SK-N-SH (cell line): ENCODE measurements around the gene LRIG1. TPM values are rescaled to one million over a fixed set of nuclear protein-coding genes. Genes with fewer than 3 reads are reported as not detected.

Experiments
- CTCF ChIA-PET: fragments of 300-600, 350-600 bp; formaldehyde crosslinking; extraction: SDS; loops from one replicate; lab custom pipeline; 2021; lab: Yijun Ruan, JAX
- POLR2A ChIA-PET: fragments of 350-600 bp; sonication (Branson Sonifier 250); formaldehyde crosslinking; extraction: SDS; loops from one replicate; lab custom pipeline; 2020; ENCODE audit warnings: antibody characterized with exemption, inconsistent platforms; lab: Yijun Ruan, JAX
- DNase-seq: peaks from one replicate; pipeline ENCODE4 v3.0.0; 2012
- H2AFZ ChIP-seq: fragments of 200-600 bp; sonication (generic); 2 replicates; pipeline ENCODE4 v1.8.1; 2016; ENCODE audit warnings: antibody characterized with exemption, mild to moderate bottlenecking, low read depth
- H3F3A ChIP-seq: fragments of 200-600 bp; sonication (generic); replicated peaks from 2 replicates; pipeline ENCODE3; 2016; ENCODE audit warnings: antibody characterized with exemption, mild to moderate bottlenecking; ENCODE audit not compliant: insufficient read depth
- H3K27ac ChIP-seq, 2 experiments: fragments of 200-500 bp in 1 of 2; fragments of 200-600 bp in 1 of 2; sonication (Bioruptor generic) in 1 of 2; sonication (generic), shearing (Covaris generic) in 1 of 2; 2 replicates each; pipeline versions ENCODE4 v1.5.1 to v1.6.1; 2014 to 2016; ENCODE audit warnings: low read depth in 2 of 2, inconsistent platforms in 1 of 2, low read length in 1 of 2, mild to moderate bottlenecking in 1 of 2, mixed read lengths in 1 of 2
- H3K27me3 ChIP-seq: fragments of 200-600 bp; sonication (generic), shearing (Covaris generic); 2 replicates; pipeline ENCODE4 v1.6.1; 2016; ENCODE audit warnings: mixed run types; ENCODE audit not compliant: insufficient read depth
- H3K36me3 ChIP-seq, 2 experiments: fragments of 200-500 bp in 1 of 2; fragments of 200-600 bp in 1 of 2; sonication (Bioruptor generic) in 1 of 2; sonication (generic) in 1 of 2; replicated peaks in 1 of 2; 2 replicates each; pipeline versions ENCODE3 to v1.5.1; 2014 to 2016; ENCODE audit warnings: low read length in 1 of 2, mild to moderate bottlenecking in 1 of 2; ENCODE audit not compliant: insufficient read depth in 2 of 2, control insufficient read depth in 1 of 2
- H3K4me1 ChIP-seq, 2 experiments: fragments of 200-500 bp in 1 of 2; fragments of 200-600 bp in 1 of 2; sonication (Bioruptor generic) in 1 of 2; sonication (generic), shearing (Covaris generic) in 1 of 2; 2 replicates each; pipeline versions ENCODE4 v1.5.1 to v1.6.1; 2014 to 2016; ENCODE audit warnings: low read depth in 1 of 2, low read length in 1 of 2, mixed run types in 1 of 2; ENCODE audit not compliant: insufficient read depth in 2 of 2, control insufficient read depth in 1 of 2
- H3K4me2 ChIP-seq: fragments of 200-600 bp; sonication (generic), shearing (Covaris generic); 2 replicates; pipeline ENCODE4 v1.6.1; 2017; ENCODE audit warnings: mixed run types
- H3K4me3 ChIP-seq, 2 experiments: fragments of 200-500 bp in 1 of 2; fragments of 200-600 bp in 1 of 2; sonication (Bioruptor generic) in 1 of 2; sonication (generic), shearing (Covaris generic) in 1 of 2; 2 replicates each; pipeline versions ENCODE4 v1.5.1 to v1.8.1; 2014 to 2016; ENCODE audit warnings: low read depth in 2 of 2, inconsistent platforms in 1 of 2, low read length in 1 of 2, mild to moderate bottlenecking in 1 of 2, mixed read lengths in 1 of 2, moderate library complexity in 1 of 2
- H3K79me2 ChIP-seq: fragments of 200-600 bp; sonication (generic); 2 replicates; pipeline ENCODE4 v1.8.1; 2017; ENCODE audit warnings: mild to moderate bottlenecking; ENCODE audit not compliant: insufficient read depth
- H3K9ac ChIP-seq: fragments of 200-600 bp; sonication (generic); 2 replicates; pipeline ENCODE4 v1.6.1; 2017; ENCODE audit warnings: mixed run types
- H3K9me2 ChIP-seq: fragments of 200-600 bp; sonication (generic); 2 replicates; pipeline ENCODE4 v1.6.1; 2017; ENCODE audit warnings: mixed run types
- H3K9me3 ChIP-seq: fragments of 200-600 bp; sonication (generic); 2 replicates; pipeline ENCODE4 v1.6.1; 2017; ENCODE audit warnings: mixed run types, mild to moderate bottlenecking, moderate library complexity
- H4K20me1 ChIP-seq: fragments of 200-600 bp; sonication (generic); 2 replicates; pipeline ENCODE4 v1.6.1; 2017; ENCODE audit warnings: mild to moderate bottlenecking, mixed run types; ENCODE audit not compliant: insufficient read depth
- EZH2phosphoT487 ChIP-seq: fragments of 200-600 bp; sonication (generic); IDR thresholded peaks from 2 replicates; pipeline ENCODE4 v1.6.1; 2017; ENCODE audit warnings: low read depth, mixed run types, mild to moderate bottlenecking, antibody characterized with exemption, moderate library complexity, borderline replicate concordance
- FOXJ3 ChIP-seq: sonication (generic); formaldehyde crosslinking; IDR thresholded peaks from 2 replicates; pipeline ENCODE4 v1.5.1; 2020; ENCODE audit warnings: mild to moderate bottlenecking, missing genetic modification reagents
- GATA2 ChIP-seq: sonication (generic); formaldehyde crosslinking; IDR thresholded peaks from 2 replicates; pipeline ENCODE4 v1.5.0; 2020; ENCODE audit warnings: mild to moderate bottlenecking, missing genetic modification reagents
- IRF3 ChIP-seq: fragments of 150-350 bp; IDR thresholded peaks from 2 replicates; pipeline ENCODE4 v1.6.1; 2016; ENCODE audit warnings: mild to moderate bottlenecking, low read depth, low read length
- MAX ChIP-seq: IDR thresholded peaks from 2 replicates; pipeline ENCODE4 v1.4.0; 2012; ENCODE audit warnings: low read depth
- MEF2A ChIP-seq: IDR thresholded peaks from 2 replicates; pipeline ENCODE4 v1.4.0; 2012; ENCODE audit warnings: low read depth, borderline replicate concordance
- MXI1 ChIP-seq: IDR thresholded peaks from 2 replicates; pipeline ENCODE4 v1.6.1; 2012; ENCODE audit warnings: mild to moderate bottlenecking, low read depth, low read length, improper control_type of control experiment
- NFIC ChIP-seq: IDR thresholded peaks from 2 replicates; pipeline ENCODE4 v1.4.0; 2012; ENCODE audit warnings: borderline replicate concordance
- POLR2AphosphoS5 ChIP-seq: IDR thresholded peaks from 2 replicates; pipeline ENCODE4 v1.6.1; 2012; ENCODE audit warnings: low read depth, low read length
- RAD21 ChIP-seq: IDR thresholded peaks from 2 replicates; pipeline ENCODE4 v1.6.1; 2012; ENCODE audit warnings: mild to moderate bottlenecking, low read length
- RCOR1 ChIP-seq: fragments of 150-350 bp; IDR thresholded peaks from 2 replicates; pipeline ENCODE4 v1.6.1; 2017; ENCODE audit warnings: antibody characterized with exemption, low read length
- REST ChIP-seq: IDR thresholded peaks from 2 replicates; pipeline ENCODE4 v1.6.1; 2012; ENCODE audit warnings: mild to moderate bottlenecking, low read depth, low read length, moderate library complexity
- SIN3A ChIP-seq: IDR thresholded peaks from 2 replicates; pipeline ENCODE4 v1.6.1; 2012; ENCODE audit warnings: low read depth, mild to moderate bottlenecking, low read length, moderate library complexity, borderline replicate concordance
- SMC3 ChIP-seq: IDR thresholded peaks from 2 replicates; pipeline ENCODE4 v1.6.1; 2012; ENCODE audit warnings: low read depth, low read length, improper control_type of control experiment
- TCF12 ChIP-seq: IDR thresholded peaks from 2 replicates; pipeline ENCODE4 v1.4.0; 2012
- TEAD4 ChIP-seq: IDR thresholded peaks from 2 replicates; pipeline ENCODE4 v1.4.0; 2012; ENCODE audit warnings: mild to moderate bottlenecking, borderline replicate concordance; ENCODE audit not compliant: insufficient read depth
- USF2 ChIP-seq: fragments of 150-350 bp; IDR thresholded peaks from 2 replicates; pipeline ENCODE4 v1.6.1; 2017; ENCODE audit warnings: antibody characterized with exemption, low read length, low read depth, borderline replicate concordance
- WGBS: methylation state at CpG from one replicate; pipeline ENCODE4 v1.1.6; 2017; ENCODE audit warnings: low lambda C conversion rate; 5-methylcytosine and 5-hydroxymethylcytosine counted together
- polyA plus RNA-seq, 3 experiments: library from polyadenylated mRNA; depleted of rRNA; stranded (reverse); fragments of >200 nt; gene quantifications; 2 replicates each; pipeline ENCODE4 v1.2.3, GENCODE V29; 2012

LRIG1 gene
- polyA plus RNA-seq, 1 of the 3 experiments (the other 2 are of a cell fraction) = 1.7 TPM

DNA sequence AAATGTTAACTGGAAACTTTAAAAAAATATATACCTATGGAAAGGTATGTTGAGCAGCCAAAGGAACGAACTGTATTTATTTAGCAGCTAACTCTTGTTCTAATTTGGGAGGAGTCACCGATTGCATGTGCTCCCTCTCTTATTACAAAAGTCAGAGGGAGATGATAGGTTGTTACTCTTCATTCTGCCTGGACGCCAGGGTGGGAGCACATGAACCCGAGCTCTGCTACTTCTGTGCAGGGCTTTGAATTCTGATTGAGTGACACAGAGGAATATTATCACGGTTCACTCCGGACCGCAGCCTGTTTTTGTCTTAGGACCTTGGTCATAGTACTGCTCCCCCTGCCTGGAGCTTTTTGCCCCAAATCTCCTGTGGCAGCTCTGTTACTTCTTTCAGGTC, 36.9 kb upstream of the LRIG1 start:
- H2AFZ ChIP-seq = no peak overlapping the region; the same call in 1 of the 2 replicates
- DNase-seq = no peak
- POLR2A ChIA-PET = no interaction called here
- H3K9me3 ChIP-seq = no peaks in the 10 kb centered on the region
- CTCF ChIA-PET = no interaction called here
- no peaks in the 10 kb centered on the region for H3K9me2 ChIP-seq
- H3K36me3 ChIP-seq = no peaks in the 10 kb centered on the region
- H3K27me3 ChIP-seq = no peaks in the 10 kb centered on the region
- H3K4me2 ChIP-seq = no peak overlapping the region
- no peak overlapping the region for H3K9ac ChIP-seq
- no peaks in the 10 kb centered on the region for H4K20me1 ChIP-seq
- no peaks in the 10 kb centered on the region for H3F3A ChIP-seq
- H3K79me2 ChIP-seq = no peaks in the 10 kb centered on the region
- no peak overlapping the region for H3K4me3 ChIP-seq
- no peak overlapping the region for H3K27ac ChIP-seq
- no peaks in the 10 kb centered on the region for H3K4me1 ChIP-seq
- TF ChIP-seq NFIC (no peak), SIN3A (no peak)
- WGBS = 63% methylated on average over 7 of the region's 7 CpGs

GRCh38 chr3:66536791-66537190, 36.0 kb upstream of the LRIG1 start:
- POLR2A ChIA-PET = no interaction called here
- H3K27ac ChIP-seq = no peak overlapping the region
- H4K20me1 ChIP-seq = no peaks in the 10 kb centered on the region
- CTCF ChIA-PET = no interaction called here
- H2AFZ ChIP-seq = no peak overlapping the region
- H3K36me3 ChIP-seq = no peaks in the 10 kb centered on the region
- DNase-seq = no peak
- no peaks in the 10 kb centered on the region for H3K27me3 ChIP-seq
- 76% methylated on average over 2 of the region's 2 CpGs for WGBS
- H3K4me1 ChIP-seq = no peaks in the 10 kb centered on the region
- H3K4me3 ChIP-seq = no peak overlapping the region
- no peak overlapping the region for H3K4me2 ChIP-seq
- no peaks in the 10 kb centered on the region for H3K9me3 ChIP-seq
- no peaks in the 10 kb centered on the region for H3K79me2 ChIP-seq
- TF ChIP-seq MAX = no peak
- TF ChIP-seq NFIC = no peak
- no peaks in the 10 kb centered on the region for H3K9me2 ChIP-seq
- H3F3A ChIP-seq = no peaks in the 10 kb centered on the region
- no peak overlapping the region for H3K9ac ChIP-seq

DNA sequence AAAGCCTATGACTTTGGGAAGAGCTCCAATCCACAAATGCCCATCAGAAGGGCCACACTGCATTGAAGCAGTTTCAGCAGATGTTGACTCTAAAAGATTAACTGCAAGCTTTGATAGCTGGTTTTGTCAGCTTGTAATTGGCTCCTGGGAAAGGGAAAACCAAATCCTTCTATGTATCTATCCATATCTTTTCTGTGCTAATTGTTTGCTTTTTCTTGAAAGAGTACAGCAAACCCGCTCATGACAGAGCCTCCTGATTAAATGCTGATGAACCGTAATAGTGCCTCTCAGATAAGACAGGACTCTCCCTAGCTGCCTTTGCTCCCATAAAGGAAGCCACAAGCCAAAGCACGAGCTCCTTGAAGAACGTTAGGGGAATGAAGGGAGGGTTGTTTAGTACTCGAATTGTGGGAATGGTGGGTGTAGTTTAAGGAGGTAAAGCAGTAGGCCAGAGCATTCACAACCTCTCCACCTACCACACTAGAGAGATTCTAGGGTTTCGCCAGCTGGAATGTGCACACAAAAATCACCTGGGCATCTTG, 33.6 kb upstream of the LRIG1 start:
- Histone ChIP-seq H2AFZ (no peak overlapping the region), H3K79me2 (no peaks in the 10 kb centered on the region), H3K36me3 (no peaks in the 10 kb centered on the region), H3F3A (no peaks in the 10 kb centered on the region), H3K9ac (no peak overlapping the region), H3K4me2 (no peak overlapping the region), H3K27ac (no peak overlapping the region), H3K27me3 (no peaks in the 10 kb centered on the region), H3K4me1 (no peaks in the 10 kb centered on the region), H3K9me3 (no peaks in the 10 kb centered on the region), H3K4me3 (no peak overlapping the region), H4K20me1 (no peaks in the 10 kb centered on the region), H3K9me2 (no peaks in the 10 kb centered on the region)
- no peak for DNase-seq
- POLR2A ChIA-PET = no interaction called here
- 55% methylated on average over 6 of the region's 6 CpGs for WGBS
- CTCF ChIA-PET = no interaction called here
- TF ChIP-seq SIN3A (no peak), EZH2phosphoT487 (no peak), MEF2A (no peak), POLR2AphosphoS5 (no peak), GATA2 (CRISPR knock-in tag) (no peak), RAD21 (no peak), REST (no peak), TCF12 (no peak), FOXJ3 (CRISPR knock-in tag) (no peak), IRF3 (no peak), MXI1 (no peak), SMC3 (no peak), RCOR1 (no peak), TEAD4 (no peak), USF2 (no peak)
